ENCODE results near the gene MROH9. TPM values are rescaled to one million over a fixed set of nuclear protein-coding genes. Genes with fewer than 3 reads are reported as not detected.

MROH9 gene
- total and polyA plus RNA-seq, 10 donors = not detected

- Histone ChIP-seq H3K4me3 (no peak overlapping the region), H3K27ac (no peak overlapping the region), H3K27me3 (replicated peaks in 1 of 7) (no peaks in the 10 kb centered on the region), H3K36me3 (no peaks in the 10 kb centered on the region), H3K9me3 (no peaks in the 10 kb centered on the region), H3K4me1 (no peaks in the 10 kb centered on the region)
- intact Hi-C loops (cut with DNase I; ENCODE audit: low total_unique reads) = no loop called here
- TF ChIP-seq POLR2A (IDR thresholded peaks at IDR 0.05) (no peak), POLR2AphosphoS5 (IDR thresholded peaks at IDR 0.05) (no peak), CTCF (IDR thresholded peaks at IDR 0.05 in 8 of 11, conservative IDR thresholded peaks at IDR 0.05 in 3 of 11) (no peak)
- DNase-seq = no peak
- 88 to 95% (median 93%) methylated on average over 1 of the region's 1 CpG for WGBS, 5 donors
Measured at GRCh38 chr1:171103862-171104261, 168.5 kb downstream of the MROH9 start.

- H3K27me3 ChIP-seq (replicated peaks in 1 of 7) = no peaks in the 10 kb centered on the region
- intact Hi-C loops (cut with DNase I; ENCODE audit: low total_unique reads) = no loop called here
- 70 to 84% (median 78%) methylated on average over 3 of the region's 3 CpGs for WGBS, 5 donors
- no peaks in the 10 kb centered on the region for H3K4me1 ChIP-seq
- DNase-seq = no peak
- H3K9me3 ChIP-seq = no peaks in the 10 kb centered on the region
- no peak overlapping the region for H3K4me3 ChIP-seq
- H3K36me3 ChIP-seq = no peaks in the 10 kb centered on the region
- no peak for TF ChIP-seq CTCF (IDR thresholded peaks at IDR 0.05 in 8 of 11, conservative IDR thresholded peaks at IDR 0.05 in 3 of 11)
- no peak for TF ChIP-seq POLR2AphosphoS5 (IDR thresholded peaks at IDR 0.05)
- no peak for TF ChIP-seq POLR2A (IDR thresholded peaks at IDR 0.05)
- no peak overlapping the region for H3K27ac ChIP-seq
Measured at GRCh38 chr1:171107262-171107940, 172.1 kb downstream of the MROH9 start.

GRCh38 chr1:171107969-171108368 lies 172.6 kb downstream of the MROH9 start:
- no peaks in the 10 kb centered on the region for H3K4me1 ChIP-seq
- TF ChIP-seq CTCF (IDR thresholded peaks at IDR 0.05 in 8 of 11, conservative IDR thresholded peaks at IDR 0.05 in 3 of 11) = no peak
- TF ChIP-seq POLR2AphosphoS5 (IDR thresholded peaks at IDR 0.05) = no peak
- TF ChIP-seq POLR2A (IDR thresholded peaks at IDR 0.05) = no peak
- DNase-seq = no peak
- no peaks in the 10 kb centered on the region for H3K36me3 ChIP-seq
- H3K27me3 ChIP-seq (replicated peaks in 1 of 7) = no peaks in the 10 kb centered on the region
- no peak overlapping the region for H3K4me3 ChIP-seq
- no peak overlapping the region for H3K27ac ChIP-seq
- no peaks in the 10 kb centered on the region for H3K9me3 ChIP-seq
- 86 to 88% (median 88%) methylated on average over 8 of the region's 8 CpGs for WGBS, 5 donors
- intact Hi-C loops (cut with DNase I; ENCODE audit: low total_unique reads) = no loop called here

GRCh38 chr1:171109966-171110365 lies 174.6 kb downstream of the MROH9 start:
- Histone ChIP-seq H3K9me3 (no peaks in the 10 kb centered on the region), H3K27ac (no peak overlapping the region), H3K4me1 (no peaks in the 10 kb centered on the region), H3K27me3 (replicated peaks in 1 of 7) (no peaks in the 10 kb centered on the region), H3K36me3 (no peaks in the 10 kb centered on the region), H3K4me3 (no peak overlapping the region)
- DNase-seq = no peak
- intact Hi-C loops (cut with DNase I; ENCODE audit: low total_unique reads) = no loop called here
- WGBS, 5 donors = 82 to 85% (median 82%) methylated on average over 7 of the region's 7 CpGs
- TF ChIP-seq POLR2A (IDR thresholded peaks at IDR 0.05) = no peak
- TF ChIP-seq CTCF (IDR thresholded peaks at IDR 0.05 in 8 of 11, conservative IDR thresholded peaks at IDR 0.05 in 3 of 11) = no peak
- no peak for TF ChIP-seq POLR2AphosphoS5 (IDR thresholded peaks at IDR 0.05)
